SK-N-DZ (cell line): ENCODE measurements around the gene PABPN1L.

Experiments
- DNase-seq: peaks from one replicate; pipeline ENCODE4 v3.0.0-alpha.2; 2015; ENCODE audit warnings: low spot score

Gene PABPN1L

GRCh38 chr16:88851616-88852015 lies 14.8 kb downstream of the PABPN1L start:
- DNase-seq, result no peak

DNA sequence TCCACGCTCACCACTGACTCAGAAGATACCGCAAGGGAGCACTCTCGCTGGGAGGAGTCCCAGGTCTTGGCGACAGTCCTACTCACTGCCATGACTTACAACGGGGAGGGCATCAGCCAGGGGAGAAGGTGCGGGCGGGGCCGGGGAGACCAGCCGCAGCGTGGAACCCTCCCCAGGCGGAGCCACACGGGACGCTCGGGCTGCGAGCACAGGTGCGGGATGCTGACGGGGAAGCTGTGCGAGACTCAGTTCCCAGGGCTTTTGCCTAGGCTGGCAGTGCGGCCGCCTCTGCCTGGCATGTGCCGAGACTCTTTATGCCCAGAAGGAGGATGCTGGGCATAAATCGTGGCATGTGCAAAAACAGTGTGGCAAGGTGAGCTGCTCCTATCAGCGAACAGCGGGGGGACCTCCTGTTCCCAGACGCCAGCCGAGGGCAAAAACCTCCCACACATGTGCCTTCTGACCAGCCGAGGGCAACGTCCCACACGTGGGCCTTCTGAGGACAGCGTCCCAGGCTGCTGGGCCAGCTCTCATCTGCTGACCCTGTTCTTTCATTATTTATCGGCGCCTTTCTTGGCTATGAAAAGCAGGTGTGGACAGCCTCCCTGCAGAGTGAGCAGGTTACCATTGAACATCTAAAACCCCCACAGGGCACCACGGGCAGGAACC lies 15.8 kb downstream of the PABPN1L start:
- DNase-seq, result no peak

DNA sequence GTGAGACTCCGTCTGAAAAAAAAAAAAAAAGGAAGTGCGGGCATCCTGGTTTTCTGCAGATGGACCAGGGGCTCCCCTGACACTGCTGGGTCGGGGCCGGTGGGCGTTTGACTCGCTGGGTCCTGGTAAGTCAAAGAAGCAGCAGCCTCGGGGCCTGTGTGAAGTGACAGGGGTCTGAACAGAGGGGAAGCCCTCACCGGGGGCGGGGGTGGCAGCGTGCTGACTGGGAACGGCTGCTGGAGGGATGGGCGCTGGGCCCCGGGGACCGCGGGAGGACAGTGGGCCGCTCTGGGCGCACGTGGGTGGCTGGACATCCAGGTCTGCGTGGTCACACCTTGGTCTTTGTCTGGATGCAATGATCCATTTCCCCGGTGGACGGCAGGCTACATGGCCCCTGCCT lies 17.9 kb downstream of the PABPN1L start:
- DNase-seq, result no peak

GRCh38 chr16:88847654-88848053 lies 18.8 kb downstream of the PABPN1L start:
- no peak for DNase-seq

DNA sequence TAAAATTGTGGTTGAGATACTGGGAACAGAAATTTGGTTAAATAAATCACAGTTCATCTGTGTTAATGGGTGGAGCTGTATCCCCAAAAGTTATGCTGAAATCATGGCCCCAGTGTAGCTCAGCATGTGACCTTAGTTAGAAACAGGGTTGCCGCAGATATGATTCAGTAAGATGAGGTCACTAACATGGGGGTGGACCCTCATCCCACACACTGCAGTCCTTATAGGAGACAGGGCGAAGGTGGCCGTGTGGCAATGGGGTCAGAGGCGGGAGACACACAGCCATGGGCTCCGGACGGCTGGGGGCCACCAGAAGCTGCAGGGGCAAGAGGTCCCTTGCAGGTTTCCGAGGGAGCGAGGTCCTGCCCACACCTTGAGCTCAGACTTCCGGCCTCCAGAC lies 20.4 kb downstream of the PABPN1L start:
- no peak for DNase-seq

DNA sequence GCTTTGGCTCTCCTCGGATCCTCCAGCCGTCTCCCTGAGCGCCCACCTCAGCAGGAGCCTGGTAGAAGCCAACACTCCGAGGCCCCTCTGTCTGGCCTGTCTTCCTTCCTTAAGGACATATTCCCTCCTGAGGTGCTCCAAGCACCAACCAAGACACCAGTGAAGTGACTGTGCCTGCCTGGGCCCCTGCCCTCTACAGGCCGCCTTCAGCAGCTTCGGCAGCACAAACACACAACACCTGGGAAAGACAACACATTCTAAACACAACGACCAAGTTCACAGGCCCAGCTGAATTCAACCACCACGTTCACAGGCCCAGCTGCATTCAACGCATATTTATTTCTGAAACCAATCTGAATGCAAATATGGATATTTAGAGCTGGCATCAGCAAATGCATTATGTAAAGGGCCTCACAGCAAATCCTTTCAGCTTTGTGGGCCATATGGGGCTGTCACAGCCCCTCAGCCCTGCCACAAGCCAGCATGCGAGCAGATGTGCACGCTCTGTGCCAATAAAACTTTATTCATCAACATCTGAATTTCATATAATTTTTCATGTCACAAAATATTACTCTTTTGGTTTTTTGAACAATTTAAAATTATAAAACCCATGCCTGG lies 21.9 kb downstream of the PABPN1L start:
- no peak for DNase-seq

GRCh38 chr16:88843256-88843655 lies 23.2 kb downstream of the PABPN1L start:
- DNase-seq, result no peak

GRCh38 chr16:88842806-88843205 lies 23.7 kb downstream of the PABPN1L start:
- no peak for DNase-seq

DNA sequence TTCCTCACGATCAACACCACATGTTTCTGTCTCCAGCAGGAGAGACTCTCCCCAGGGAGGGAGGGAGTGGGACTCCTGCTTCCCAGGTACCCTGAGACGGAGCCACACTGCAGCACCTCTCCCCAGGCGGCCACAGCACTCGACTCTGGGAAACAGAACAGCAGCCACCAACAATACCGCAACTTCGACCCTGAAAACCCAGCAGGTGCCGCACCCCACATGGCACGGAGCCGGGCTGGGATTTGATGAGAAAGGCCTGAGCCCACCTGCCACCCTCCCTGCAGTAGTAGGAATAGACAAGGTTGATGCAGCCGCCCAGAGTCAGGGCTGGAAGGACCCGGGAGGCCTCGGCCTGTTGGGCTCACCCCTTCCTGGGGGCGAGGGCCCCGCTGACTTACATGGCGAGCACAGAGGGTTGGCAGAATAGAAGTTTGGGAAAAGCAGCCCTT lies 24.1 kb downstream of the PABPN1L start:
- no peak for DNase-seq

DNA sequence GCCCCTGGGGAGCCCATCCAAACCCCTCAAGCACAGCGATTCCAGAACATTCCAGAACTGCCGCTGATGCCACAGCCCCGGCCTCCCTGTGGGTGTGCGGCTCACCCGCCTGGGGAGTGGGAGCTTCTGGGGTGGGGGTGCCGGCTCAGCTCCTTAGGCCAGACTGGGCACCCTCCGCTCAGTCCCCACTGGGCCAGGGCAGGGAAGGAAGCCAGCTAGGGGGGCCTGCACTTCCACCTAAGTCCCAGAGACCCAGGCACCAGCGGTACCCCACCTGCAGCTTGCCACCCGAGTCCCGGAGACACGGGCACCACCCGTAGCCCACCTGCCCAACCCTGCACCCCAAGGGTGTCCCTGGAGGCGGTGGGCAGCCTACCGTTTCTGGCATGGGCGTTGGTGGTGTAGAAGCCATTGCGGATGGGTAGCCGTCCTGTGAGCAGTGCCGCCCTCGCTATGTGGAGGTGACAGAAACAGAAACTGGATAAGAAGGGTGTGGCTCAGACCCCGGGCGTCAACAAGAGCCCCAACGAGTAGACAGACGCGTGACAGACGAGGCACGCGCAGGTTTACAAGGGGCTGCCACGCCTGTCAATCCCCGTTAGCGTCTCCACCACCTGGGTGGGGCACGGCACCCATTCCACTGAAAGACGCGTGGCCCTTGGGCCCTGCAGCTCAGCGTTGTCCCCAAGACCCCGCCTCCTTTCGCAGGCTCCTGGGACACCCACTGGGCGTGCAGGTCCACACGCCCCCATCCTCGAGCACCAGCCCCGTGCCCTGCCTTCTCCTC lies 24.7 kb downstream of the PABPN1L start:
- no peak for DNase-seq

DNA sequence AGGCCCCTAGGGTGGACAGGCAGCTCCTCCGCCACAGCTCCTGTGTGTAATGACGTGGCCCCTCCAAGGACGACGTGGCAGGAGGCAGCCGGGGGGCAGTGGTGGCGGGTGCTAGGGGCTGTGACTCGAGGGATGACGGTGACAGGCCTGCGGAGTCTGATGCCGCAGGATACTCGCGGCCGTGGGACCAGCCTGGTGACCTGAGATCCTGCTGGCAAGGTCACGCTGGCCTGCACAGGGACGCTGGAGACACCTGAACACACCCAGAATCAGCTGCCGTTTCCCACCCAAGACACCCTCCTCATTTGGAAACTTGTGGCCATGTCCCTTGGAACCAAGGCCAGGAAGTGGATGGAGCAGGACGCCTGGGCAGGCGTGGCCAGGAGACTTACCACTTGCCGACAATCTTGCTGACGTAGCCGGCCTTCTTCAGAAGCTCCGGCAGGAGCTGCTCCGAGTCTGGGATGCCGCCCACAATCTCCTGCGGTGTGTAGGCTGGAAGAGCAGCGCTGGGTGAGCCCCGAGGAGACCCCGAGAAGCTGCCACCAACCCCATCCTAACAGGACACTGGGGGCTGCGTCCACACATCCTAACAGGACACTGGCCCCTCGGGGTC lies 25.8 kb downstream of the PABPN1L start:
- DNase-seq, result no peak

DNA sequence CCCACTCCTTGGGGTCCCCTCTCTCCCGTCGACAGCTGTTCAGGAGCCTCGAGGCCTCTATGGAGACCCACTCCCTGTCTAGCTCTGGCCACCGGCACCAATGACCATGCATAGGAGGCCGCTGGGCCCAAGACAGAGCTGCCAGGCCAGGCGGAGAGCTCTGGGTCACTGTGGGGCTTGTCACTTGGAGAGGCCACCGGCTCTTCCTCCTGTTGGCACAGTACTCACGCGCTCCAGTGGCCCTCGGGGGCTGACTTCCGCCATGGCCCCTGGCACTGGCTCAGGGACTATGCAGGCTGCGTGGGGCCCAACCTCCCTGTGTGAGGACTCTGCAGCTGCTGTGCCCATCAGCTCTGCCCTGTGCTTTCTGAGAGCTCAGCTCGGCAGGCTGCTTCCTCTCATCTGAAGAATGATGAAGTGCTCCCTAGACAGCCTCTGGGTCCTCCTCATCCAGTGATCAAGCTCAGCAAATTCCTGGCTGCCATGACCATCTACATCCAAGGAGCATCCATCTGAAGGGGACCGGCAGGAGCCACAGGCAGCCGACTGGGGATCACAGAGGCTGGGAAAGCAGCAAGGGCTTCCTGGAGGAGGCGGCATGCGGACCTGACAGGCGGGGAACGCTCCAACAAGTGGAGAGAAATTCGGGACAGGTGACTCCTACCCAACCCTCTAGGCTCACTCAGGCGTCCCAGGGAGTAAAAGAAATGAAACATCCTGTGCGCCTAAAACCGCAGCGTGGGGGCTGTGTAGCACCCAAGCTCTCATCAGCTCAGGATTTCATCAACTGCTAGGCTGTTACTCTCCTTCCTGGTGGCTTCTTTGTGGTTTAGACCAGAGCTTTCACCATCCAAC lies 26.5 kb downstream of the PABPN1L start:
- no peak for DNase-seq

- DNase-seq, result no peak
Observed at GRCh38 chr16:88839026-88839529, 27.4 kb downstream of the PABPN1L start.

- no peak for DNase-seq
Observed at GRCh38 chr16:88838566-88838965, 27.9 kb downstream of the PABPN1L start.

DNA sequence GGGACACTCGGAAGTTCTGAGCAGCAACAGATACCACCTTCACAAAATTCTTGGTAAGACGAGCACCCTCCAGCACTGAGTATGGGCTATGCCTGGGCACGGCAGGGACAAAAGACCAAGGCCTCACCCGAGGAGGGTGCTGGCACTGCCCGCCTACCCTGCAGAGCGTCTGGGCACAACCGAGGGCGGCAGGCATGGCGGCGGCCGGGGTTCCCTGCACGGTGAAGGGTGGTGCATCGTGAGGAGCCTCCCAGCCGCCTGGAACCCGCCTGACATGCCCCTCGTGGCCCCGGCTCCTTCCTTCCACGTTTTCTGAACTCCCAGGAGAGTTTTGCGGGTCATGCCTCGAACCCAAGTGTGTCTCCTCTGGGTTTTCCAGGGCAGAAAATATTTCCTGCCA lies 28.7 kb downstream of the PABPN1L start:
- no peak for DNase-seq

DNA sequence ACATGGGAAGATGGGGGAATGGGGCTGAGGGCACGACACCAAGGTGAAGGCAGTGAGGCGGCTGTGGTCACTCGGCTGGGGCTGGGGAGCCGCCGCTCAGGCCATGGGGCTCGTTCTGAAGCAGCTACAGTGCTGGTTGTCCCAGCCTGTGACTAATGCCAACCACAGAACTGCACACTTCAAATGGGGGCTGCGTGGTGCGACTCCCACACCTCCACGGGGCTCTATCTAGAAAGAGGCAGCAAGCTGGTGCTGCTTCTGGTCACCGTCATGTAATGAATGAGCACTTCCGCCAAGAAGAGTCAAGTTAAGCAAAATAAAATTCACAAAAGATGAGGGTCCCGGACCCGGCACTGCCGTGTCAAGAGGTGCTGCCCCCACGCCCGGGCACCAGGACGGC lies 29.7 kb downstream of the PABPN1L start:
- no peak for DNase-seq

- DNase-seq, result no peak
Observed at GRCh38 chr16:88835818-88836217, 30.6 kb downstream of the PABPN1L start.

DNA sequence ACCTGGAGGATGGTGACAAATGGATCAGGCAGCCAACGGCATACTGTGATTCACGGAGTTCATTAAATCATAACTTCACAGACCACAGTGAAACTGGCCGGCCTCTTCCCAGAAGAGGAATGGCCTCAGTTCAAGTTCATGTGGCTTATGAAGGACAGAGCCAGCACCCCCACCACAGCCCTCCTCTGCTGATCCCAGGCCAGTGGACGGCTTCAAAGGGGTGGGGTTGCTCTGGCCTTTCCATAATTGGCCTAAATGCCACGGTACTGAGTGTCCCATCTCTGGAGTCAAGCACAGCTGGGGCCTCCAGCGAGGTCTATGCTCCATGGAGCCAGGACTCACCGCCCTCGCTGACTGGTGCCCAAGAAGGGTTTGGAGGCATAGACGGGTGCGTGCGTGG lies 31.1 kb downstream of the PABPN1L start:
- DNase-seq, result no peak

DNA sequence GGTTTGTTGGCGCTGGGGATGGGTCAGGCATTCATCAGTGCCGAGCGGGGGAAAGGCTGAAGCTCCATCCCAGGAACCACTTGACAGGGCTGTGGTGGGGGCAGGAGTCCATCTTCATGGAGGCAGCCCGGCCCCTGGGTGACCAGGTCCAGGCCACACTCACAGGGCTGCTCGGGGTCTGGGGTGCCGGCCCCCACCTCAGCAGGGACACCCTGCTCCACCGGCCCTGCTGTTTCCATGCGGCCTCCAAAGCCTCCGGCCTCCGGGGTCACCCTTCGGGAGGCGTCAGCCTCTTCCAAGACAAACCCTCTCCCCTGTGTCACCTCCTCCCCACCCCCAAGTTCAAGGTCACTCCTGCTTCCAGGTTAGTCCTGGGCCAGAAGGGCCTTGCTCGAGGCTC lies 31.8 kb downstream of the PABPN1L start:
- no peak for DNase-seq

DNA sequence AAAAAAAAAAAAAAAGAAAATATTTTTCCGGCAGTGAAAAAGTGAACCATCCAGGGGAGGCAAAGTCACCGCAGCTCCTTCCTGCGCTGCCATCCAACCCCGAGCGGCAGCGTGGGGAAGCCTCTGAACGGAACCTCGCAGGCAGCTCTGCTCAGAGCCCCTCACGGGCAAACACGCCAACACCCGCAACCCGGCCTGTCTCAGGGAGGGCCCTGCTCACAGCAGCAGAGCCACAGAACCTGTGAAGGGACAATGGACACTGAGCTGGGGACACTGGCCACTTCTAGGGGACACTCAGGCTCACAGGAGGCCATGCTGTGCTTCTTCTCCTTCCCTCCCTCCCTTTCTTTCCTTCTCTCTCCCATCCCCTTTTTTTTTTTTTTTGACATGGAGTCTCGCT lies 33.4 kb downstream of the PABPN1L start:
- no peak for DNase-seq

DNA sequence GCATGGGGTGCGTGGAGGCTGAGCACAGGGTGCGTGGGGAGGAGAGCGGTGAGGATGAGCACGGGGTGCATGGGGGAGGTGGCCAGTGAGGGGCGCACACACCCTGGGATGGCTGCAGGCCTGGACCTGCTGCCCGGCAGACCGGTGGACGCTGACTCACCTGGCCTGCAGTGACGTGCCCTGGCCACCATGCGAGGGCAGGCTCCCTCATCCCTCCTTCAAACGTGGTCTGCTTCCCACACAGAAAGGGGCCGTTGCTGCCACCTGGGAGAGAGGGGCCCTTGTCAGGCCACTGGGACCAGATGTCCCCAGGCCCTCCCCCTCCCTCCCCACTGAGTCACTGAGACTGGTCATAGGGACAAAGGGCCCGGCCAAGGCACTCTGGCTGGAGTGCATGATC lies 34.6 kb downstream of the PABPN1L start:
- DNase-seq, result no peak
